Measurements from ENCODE around the gene CDK4. TPM values are rescaled to one million over a fixed set of nuclear protein-coding genes. Genes with fewer than 3 reads are reported as not detected.
"Not testable (repeated sequence)": the region's sequence is repeated elsewhere in the genome, so short reads cannot be mapped to it uniquely, and the experiment has no call there.

CDK4 gene
- total RNA-seq, 1 donor from 2014 or later = 140 TPM

GRCh38 chr12:57722716-57723629 is 29.1 kb downstream of the CDK4 start:
- DNase-seq (ENCODE audit: low spot score) = no peak
- Mint-ChIP-seq H3K9me3 (ENCODE audit: low read depth) (no peaks in the 10 kb centered on the region), H3K36me3 (ENCODE audit: low read depth) (peaks cover 28% of the 10 kb centered on the region), H3K27me3 (ENCODE audit: low read depth) (peaks cover 3% of the 10 kb centered on the region), H3K4me3 (ENCODE audit: unreplicated experiment) (no peak overlapping the region), H3K27ac (ENCODE audit: unreplicated experiment) (no peak overlapping the region), H3K4me1 (ENCODE audit: low read depth) (peaks cover 13% of the 10 kb centered on the region)
- TF ChIP-seq CTCF (IDR thresholded peaks at IDR 0.05) = no peak

- not testable (repeated sequence) for DNase-seq (ENCODE audit: low spot score); H3K9me3 Mint-ChIP-seq (ENCODE audit: low read depth); H3K4me3 Mint-ChIP-seq (ENCODE audit: unreplicated experiment); H3K27ac Mint-ChIP-seq (ENCODE audit: unreplicated experiment); H3K27me3 Mint-ChIP-seq (ENCODE audit: low read depth)
- Mint-ChIP-seq H3K4me1 (ENCODE audit: low read depth) (peaks cover 10% of the 10 kb centered on the region), H3K36me3 (ENCODE audit: low read depth) (peaks cover 31% of the 10 kb centered on the region)
Measured at GRCh38 chr12:57721846-57722608, 30.1 kb downstream of the CDK4 start.

GRCh38 chr12:57720606-57721595 is 31.2 kb downstream of the CDK4 start:
- Mint-ChIP-seq H3K27ac (ENCODE audit: unreplicated experiment) (no peak overlapping the region), H3K4me1 (ENCODE audit: low read depth) (peaks cover 6% of the 10 kb centered on the region), H3K27me3 (ENCODE audit: low read depth) (peaks cover 3% of the 10 kb centered on the region), H3K36me3 (ENCODE audit: low read depth) (peaks cover 29% of the 10 kb centered on the region), H3K9me3 (ENCODE audit: low read depth) (no peaks in the 10 kb centered on the region), H3K4me3 (ENCODE audit: unreplicated experiment) (no peak overlapping the region)
- no peak for DNase-seq (ENCODE audit: low spot score)
- TF ChIP-seq CTCF (IDR thresholded peaks at IDR 0.05) = no peak

GRCh38 chr12:57719777-57720605 is 32.1 kb downstream of the CDK4 start:
- H3K9me3 Mint-ChIP-seq (ENCODE audit: low read depth) = no peaks in the 10 kb centered on the region
- H3K27ac Mint-ChIP-seq (ENCODE audit: unreplicated experiment) = no peak overlapping the region
- peaks cover 32% of the 10 kb centered on the region for H3K36me3 Mint-ChIP-seq (ENCODE audit: low read depth)
- H3K27me3 Mint-ChIP-seq (ENCODE audit: low read depth) = peaks cover 3% of the 10 kb centered on the region
- H3K4me3 Mint-ChIP-seq (ENCODE audit: unreplicated experiment) = no peak overlapping the region
- peaks cover 3% of the 10 kb centered on the region for H3K4me1 Mint-ChIP-seq (ENCODE audit: low read depth)
- TF ChIP-seq CTCF (IDR thresholded peaks at IDR 0.05) = no peak
- no peak for DNase-seq (ENCODE audit: low spot score)

Data from chondrocyte (in vitro differentiated cells).